Uterus (tissue), 2 donors: ENCODE results near the gene RASGEF1C.

Experiments used
- CTCF ChIP-seq, 4 experiments: fragments of 200-600 bp in 2 of 4; fragments of 450-650 bp in 2 of 4; sonication (generic) in 2 of 4; IDR thresholded peaks; one replicate each; pipeline ENCODE4 v1.5.1; 2016 to 2019; ENCODE audit warnings: antibody characterized with exemption in 4 of 4, mild to moderate bottlenecking in 2 of 4, moderate library complexity in 1 of 4
- POLR2A ChIP-seq, 2 donors: fragments of 450-650 bp; IDR thresholded peaks; one replicate each; pipeline ENCODE4 v1.6.1; 2016; ENCODE audit warnings: antibody characterized with exemption in 2 of 2, mild to moderate bottlenecking in 1 of 2, moderate library complexity in 1 of 2

DNA sequence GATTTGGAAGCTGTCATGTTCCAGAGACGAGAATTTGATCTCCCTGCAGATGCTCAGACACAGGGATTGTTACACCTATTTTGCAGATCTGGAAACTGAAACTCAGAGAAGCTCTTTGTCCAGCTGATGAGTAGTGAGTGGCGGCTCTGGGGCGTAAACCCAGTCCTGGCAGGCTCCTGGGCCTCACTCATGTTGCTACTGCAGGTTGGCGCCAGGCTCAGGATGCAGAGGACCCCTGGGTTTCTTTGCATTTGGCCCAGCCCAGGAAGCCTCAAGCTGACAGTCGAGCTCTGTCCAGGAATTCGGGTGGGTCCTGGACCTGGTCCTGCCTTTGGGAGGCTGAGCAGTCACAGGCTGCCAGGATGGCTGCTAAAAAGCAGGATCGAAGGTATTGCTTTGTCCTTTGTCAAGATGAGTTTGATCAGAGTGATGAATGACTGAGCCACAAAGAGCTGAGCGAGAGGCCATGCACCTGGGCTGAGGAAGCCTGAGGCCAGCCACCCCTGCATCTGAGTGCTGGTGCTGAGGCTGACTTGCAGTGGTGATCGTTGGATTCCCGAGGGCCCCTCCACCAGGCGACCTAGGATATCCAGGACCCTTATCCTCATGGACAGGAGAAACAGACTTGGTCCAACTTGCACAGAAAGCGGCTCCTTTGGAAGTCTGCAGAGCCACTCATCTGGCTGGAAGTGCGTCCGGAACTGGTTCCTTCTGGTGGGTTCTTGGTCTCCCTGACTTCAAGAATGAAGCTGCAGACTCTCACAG, 129.1 kb downstream of the RASGEF1C start:
- TF ChIP-seq CTCF (IDR thresholded peaks at IDR 0.05) (no peak), POLR2A (IDR thresholded peaks at IDR 0.05) (no peak)
